H1 (cell line): Measurements from ENCODE around the gene MOV10L1. TPM values are rescaled to one million over a fixed set of nuclear protein-coding genes. Genes with fewer than 3 reads are reported as not detected.

Source experiments
- CHD1 ChIP-seq: IDR thresholded peaks from 2 replicates; pipeline ENCODE4 v1.6.1; 2012; ENCODE audit warnings: low read depth, low read length, improper control_type of control experiment
- CHD7 ChIP-seq: fragments of 300-600 bp; sonication (generic); IDR thresholded peaks from 2 replicates; pipeline ENCODE4 v1.7.1; 2012; ENCODE audit warnings: low read length, moderate library complexity, mild to moderate bottlenecking, inconsistent platforms; ENCODE audit not compliant: insufficient replicate concordance
- E2F6 ChIP-seq: IDR thresholded peaks from 2 replicates; pipeline ENCODE4 v1.6.1; 2012; ENCODE audit warnings: inconsistent platforms
- HDAC2 ChIP-seq, 2 experiments: fragments of 300-600 bp in 1 of 2; sonication (generic) in 1 of 2; IDR thresholded peaks; 2 replicates each; pipeline ENCODE4 v1.6.1; 2011 to 2012; ENCODE audit warnings: low read depth in 2 of 2, low read length in 2 of 2, mild to moderate bottlenecking in 2 of 2, moderate library complexity in 2 of 2, borderline replicate concordance in 1 of 2, inconsistent platforms in 1 of 2
- RFX5 ChIP-seq: IDR thresholded peaks from 2 replicates; pipeline ENCODE4 v1.6.1; 2011; ENCODE audit warnings: low read depth, low read length, improper control_type of control experiment, borderline replicate concordance
- SUZ12 ChIP-seq: fragments of 200-600 bp; sonication (generic); IDR thresholded peaks from 2 replicates; pipeline ENCODE4 v1.6.1; 2012; ENCODE audit warnings: mild to moderate bottlenecking, inconsistent platforms, low read length, moderate library complexity, mixed read lengths
- TAF7 ChIP-seq: optimal IDR thresholded peaks from 2 replicates; pipeline ENCODE3; 2011; ENCODE audit warnings: low read depth, mild to moderate bottlenecking, inconsistent platforms, low read length, moderate library complexity, borderline replicate concordance
- polyA plus RNA-seq, 7 experiments: library from polyadenylated mRNA; depleted of rRNA in 3 of 7; stranded (reverse) in 5 of 7; unstranded in 2 of 7; fragments of >200 nt in 5 of 7; fragments of 200-250 nt in 2 of 7; gene quantifications; 1 replicate in 5 of 7; 2 replicates in 1 of 7; 4 replicates in 1 of 7; pipeline versions ENCODE4 v1.2.1 to v1.2.3, GENCODE V29; 2011 to 2013; ENCODE audit warnings: missing spikeins in 2 of 7, mixed read lengths in 2 of 7
- total RNA-seq: library from RNA; stranded (reverse); fragmentation: NEBNext Ultra II Directional; extraction: Animal tissue kit (Norgen Biotek cat#: 25700); gene quantifications from 2 replicates; pipeline ENCODE4 v1.2.1, GENCODE V29; 2021

MOV10L1 gene
- total and polyA plus RNA-seq, 2 of the 8 experiments (the other 6 are each of a cell fraction or from before 2014, with no cell fraction given) = 0.32 TPM; not detected in 1

- TF ChIP-seq CHD7 = no peak
- no peak for TF ChIP-seq CHD1
- TF ChIP-seq TAF7 = no peak
- no peak for TF ChIP-seq SUZ12
- no peak for TF ChIP-seq E2F6
- TF ChIP-seq RFX5 = no peak
- TF ChIP-seq HDAC2 (IDR thresholded peaks at IDR 0.05; ENCODE audit: borderline replicate concordance in 1 of 2, low read depth in 2 of 2, low read length in 2 of 2) = no peak
Measured at GRCh38 chr22:50076646-50077535, 12.9 kb upstream of the MOV10L1 start (continued).
